NCI-H510A treated with DMSO at 0.1 percent for 48 hours (cell line): ENCODE results near the gene CCNI.
A peak's percentile ranks its signal among the peaks of the same experiment; 100 is the strongest.

ENCODE experiments used
- DNase-seq: peaks from one replicate; lab custom pipeline; 2025; lab: John Stamatoyannopoulos, UW

Gene CCNI

DNA sequence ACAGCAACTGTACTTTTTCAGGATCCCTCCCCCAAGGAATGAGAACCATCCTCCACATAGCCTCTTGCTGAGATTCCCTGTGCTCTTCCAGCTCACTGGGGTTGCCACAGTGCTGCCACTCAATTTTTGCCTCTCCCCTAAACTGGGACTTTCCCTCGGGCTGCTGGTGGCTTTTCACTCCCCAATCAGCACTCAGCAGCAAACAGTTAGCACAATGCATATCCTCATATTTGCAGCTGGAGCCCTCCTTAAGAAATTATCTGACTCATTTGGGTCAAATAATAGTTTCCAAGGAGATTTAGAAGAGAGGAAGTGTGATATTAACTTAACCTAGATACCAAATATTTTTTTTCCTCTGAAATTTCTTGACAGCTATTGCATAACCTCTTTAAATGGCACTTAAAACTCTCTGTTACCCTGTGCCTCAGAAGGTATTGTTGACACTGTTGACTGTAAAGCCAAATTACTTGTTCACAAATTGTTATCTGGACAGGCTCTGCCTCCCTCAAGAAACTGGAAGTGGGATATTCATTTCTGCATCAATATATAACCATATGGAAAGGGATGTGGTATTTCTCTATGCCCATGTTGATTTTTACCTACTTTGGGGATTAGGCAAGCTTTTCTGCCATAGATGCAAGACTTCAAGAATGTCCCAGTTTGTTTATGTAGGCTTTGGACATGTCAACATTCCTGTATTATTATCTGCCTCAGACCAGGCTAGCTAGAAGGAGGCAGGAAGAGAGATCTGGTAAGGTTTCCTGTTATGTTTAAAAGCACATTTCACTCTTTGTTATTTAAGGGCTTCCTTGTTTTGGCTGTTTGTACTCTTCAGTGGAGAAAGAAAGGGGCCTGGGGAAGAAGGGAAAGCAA is 68.2 kb downstream of the CCNI start:
- DNase-seq, result no peak

GRCh38 chr4:77006753-77007353 is 68.9 kb downstream of the CCNI start:
- DNase-seq, result no peak

DNA sequence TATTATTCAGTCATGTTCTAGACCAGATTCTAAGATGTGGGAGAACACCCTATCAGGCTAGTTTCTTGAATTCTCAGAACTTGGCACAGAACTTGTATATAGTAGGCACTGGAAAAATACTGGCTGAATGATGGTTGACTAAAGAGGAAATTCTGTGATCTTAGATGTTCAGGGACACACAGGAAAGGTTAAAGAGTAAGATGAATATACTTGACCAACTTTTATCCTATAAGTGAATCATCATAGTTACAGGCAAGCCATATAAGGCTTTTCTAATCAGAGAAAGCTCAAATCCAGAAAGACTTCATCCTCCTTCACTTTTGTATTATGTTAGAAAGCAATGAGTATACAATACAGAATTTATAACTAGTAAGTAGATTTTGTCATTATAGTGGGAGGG is 72.4 kb downstream of the CCNI start:
- no peak for DNase-seq

DNA sequence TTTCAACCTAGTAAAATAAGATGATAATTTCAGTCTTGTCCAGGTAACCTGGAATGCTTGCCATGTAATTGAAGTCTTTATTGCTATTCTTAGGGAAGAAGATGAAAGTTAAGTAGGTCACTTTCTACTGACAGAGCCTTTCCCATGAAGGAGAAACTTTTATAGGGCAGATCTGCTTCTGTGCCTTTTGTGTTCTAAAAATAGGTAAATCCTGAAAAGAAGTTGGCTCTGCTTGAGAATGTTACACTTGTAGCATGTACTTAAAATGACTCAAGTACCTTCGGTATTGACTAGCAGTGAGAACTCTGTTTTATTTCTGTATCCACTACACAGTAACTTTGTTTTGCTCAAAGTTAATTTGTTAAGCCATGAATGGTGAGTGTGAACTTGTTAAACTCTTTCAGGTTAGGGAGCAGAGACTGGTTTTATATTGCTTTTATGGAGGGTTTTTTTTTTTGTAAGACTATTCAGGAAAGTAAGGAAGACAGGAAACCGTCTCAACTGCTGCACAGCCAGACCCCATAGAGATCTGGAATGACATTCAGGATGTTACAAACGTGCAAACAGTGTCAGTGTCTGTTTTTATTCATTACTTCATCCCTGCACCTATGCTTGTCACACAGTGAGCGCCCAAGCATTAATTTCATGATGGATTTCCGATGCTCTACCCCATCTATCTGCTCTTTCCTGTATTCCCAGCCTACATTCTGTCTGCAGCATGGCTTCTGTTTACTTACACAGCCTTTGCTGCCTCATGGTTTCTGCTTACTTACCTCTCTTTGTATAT is 73.3 kb downstream of the CCNI start:
- DNase-seq, result peak; percentile 24

GRCh38 chr4:77001907-77002306 is 73.9 kb downstream of the CCNI start:
- peak; percentile 46 for DNase-seq

GRCh38 chr4:76998251-76998901 is 77.4 kb downstream of the CCNI start:
- DNase-seq, result no peak

DNA sequence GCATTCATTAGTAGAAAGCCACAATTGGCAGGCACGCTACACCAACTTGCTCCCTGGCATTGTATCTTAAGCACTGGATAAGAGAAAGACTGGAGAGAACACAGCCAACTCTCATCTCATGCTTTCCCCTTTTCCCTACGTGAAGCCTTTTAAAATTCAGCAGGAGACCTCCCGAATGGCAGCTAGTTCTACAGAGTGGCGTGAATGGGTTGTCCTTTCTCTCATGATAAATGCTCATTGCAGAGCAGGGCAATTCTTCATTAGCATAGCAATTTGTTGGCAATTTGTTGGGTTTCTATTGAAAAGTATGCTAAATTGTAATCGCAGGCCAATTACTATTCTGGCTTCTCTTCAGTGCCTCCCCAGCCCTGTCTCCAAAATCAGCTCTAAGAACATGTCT is 78.3 kb downstream of the CCNI start:
- DNase-seq, result no peak
